ENCODE measurements around the gene FCRL5. TPM values are rescaled to one million over a fixed set of nuclear protein-coding genes. Genes with fewer than 3 reads are reported as not detected.

The FCRL5 gene
- total and polyA plus RNA-seq, 2 donors (not counting 3 experiments of a cell fraction or from before 2014, with no cell fraction given) = not detected

DNA sequence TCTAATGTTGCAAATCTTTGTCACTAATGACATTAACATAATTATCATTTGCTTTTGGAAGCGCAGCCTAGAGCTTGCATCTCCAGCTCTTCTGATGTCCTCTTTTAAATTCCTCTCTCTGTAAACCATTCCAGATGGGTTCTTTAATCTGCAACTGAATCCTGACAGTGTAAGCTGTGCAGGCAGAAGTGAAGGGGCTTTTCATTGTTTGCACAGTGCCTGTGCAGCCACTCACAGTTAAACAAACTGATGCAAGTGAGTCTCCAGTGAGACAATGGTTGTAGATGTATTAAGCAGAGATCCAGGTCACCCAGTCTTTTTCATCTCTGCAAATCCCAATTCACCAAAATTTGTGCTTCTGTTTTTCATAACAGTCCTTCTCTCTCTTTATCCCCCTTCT lies 22.5 kb upstream of the FCRL5 start:
- intact Hi-C loops (cut with micrococcal nuclease) = no loop called here
- Histone ChIP-seq H3K4me2 (ENCODE audit: insufficient read depth, low read length) (no peak overlapping the region), H2AFZ (ENCODE audit: low read depth, low read length) (no peak overlapping the region), H3K27me3 (ENCODE audit: control insufficient read depth in 2 of 2, insufficient read depth in 2 of 2, low read length in 2 of 2) (peaks cover 0 to 2% of the 10 kb centered on the region in 2 experiments), H3K9me1 (replicated peaks; ENCODE audit: control insufficient read depth, extremely low read depth, insufficient read depth, low read length) (no peaks in the 10 kb centered on the region), H3K79me2 (ENCODE audit: control insufficient read depth, insufficient read depth, low read length) (no peaks in the 10 kb centered on the region), H3K4me1 (ENCODE audit: control insufficient read depth, extremely low read depth, insufficient read depth, low read length) (no peaks in the 10 kb centered on the region), H4K20me1 (replicated peaks; ENCODE audit: control insufficient read depth, extremely low read depth, insufficient read depth, low read length) (no peaks in the 10 kb centered on the region), H3K36me3 (ENCODE audit: control insufficient read depth in 2 of 2, extremely low read depth in 1 of 2, insufficient read depth in 2 of 2, low read length in 2 of 2) (no peaks in the 10 kb centered on the region), H3K9ac (replicated peaks; ENCODE audit: extremely low read depth, insufficient read depth, low read length) (no peak overlapping the region), H3K9me3 (replicated peaks; ENCODE audit: control insufficient read depth, insufficient read depth, low read length) (no peaks in the 10 kb centered on the region), H3K27ac (ENCODE audit: insufficient read depth, low read depth, low read length) (no peak overlapping the region), H3K4me3 (replicated peaks in 1 of 3; ENCODE audit: insufficient read depth in 1 of 3, low read depth in 1 of 3, low read length in 3 of 3) (no peak overlapping the region)
- dilution Hi-C loops (cut with MboI; ENCODE audit: extremely low pct_ligation_motif_present, low sequenced_read_pairs) = no loop called here
- ChIA-PET POLR2A (no interaction called here), CTCF (interaction anchor here (1.0 kb wide), 1 partner anchor 14 kb away, joined by 3 read pairs; no protein-coding TSS in a partner anchor)
- DNase-seq (ENCODE audit: low read depth, low spot score) = no peak
- TF ChIP-seq MYC (IDR thresholded peaks at IDR 0.05; ENCODE audit: low read depth, low read length) (no peak), GATA2 (IDR thresholded peaks at IDR 0.05; ENCODE audit: insufficient read depth, insufficient read length, low read depth, low read length) (no peak), EZH2 (IDR thresholded peaks at IDR 0.05; ENCODE audit: borderline replicate concordance, low read depth, low read length, severe bottlenecking) (no peak), POLR2AphosphoS5 (IDR thresholded peaks at IDR 0.05; ENCODE audit: insufficient read depth, low read depth, low read length) (no peak), POLR2A (IDR thresholded peaks at IDR 0.05; ENCODE audit: low read depth, low read length) (no peak), FOS (IDR thresholded peaks at IDR 0.05; ENCODE audit: borderline replicate concordance, insufficient read depth, low read length) (no peak), JUN (IDR thresholded peaks at IDR 0.05; ENCODE audit: borderline replicate concordance, insufficient read depth, insufficient read length, low read depth) (no peak)
- TF ChIP-seq, protein P1, sequence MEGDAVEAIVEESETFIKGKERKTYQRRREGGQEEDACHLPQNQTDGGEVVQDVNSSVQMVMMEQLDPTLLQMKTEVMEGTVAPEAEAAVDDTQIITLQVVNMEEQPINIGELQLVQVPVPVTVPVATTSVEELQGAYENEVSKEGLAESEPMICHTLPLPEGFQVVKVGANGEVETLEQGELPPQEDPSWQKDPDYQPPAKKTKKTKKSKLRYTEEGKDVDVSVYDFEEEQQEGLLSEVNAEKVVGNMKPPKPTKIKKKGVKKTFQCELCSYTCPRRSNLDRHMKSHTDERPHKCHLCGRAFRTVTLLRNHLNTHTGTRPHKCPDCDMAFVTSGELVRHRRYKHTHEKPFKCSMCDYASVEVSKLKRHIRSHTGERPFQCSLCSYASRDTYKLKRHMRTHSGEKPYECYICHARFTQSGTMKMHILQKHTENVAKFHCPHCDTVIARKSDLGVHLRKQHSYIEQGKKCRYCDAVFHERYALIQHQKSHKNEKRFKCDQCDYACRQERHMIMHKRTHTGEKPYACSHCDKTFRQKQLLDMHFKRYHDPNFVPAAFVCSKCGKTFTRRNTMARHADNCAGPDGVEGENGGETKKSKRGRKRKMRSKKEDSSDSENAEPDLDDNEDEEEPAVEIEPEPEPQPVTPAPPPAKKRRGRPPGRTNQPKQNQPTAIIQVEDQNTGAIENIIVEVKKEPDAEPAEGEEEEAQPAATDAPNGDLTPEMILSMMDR (IDR thresholded peaks at IDR 0.05; ENCODE audit: extremely low read depth in 1 of 2, insufficient read depth in 1 of 2, low read depth in 1 of 2, low read length in 2 of 2) = no peak
- TF ChIP-seq, protein P2, sequence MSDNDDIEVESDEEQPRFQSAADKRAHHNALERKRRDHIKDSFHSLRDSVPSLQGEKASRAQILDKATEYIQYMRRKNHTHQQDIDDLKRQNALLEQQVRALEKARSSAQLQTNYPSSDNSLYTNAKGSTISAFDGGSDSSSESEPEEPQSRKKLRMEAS (IDR thresholded peaks at IDR 0.05; ENCODE audit: insufficient read depth, insufficient read length) = no peak
- FAIRE-seq = no peak
- BruUV-seq (replicated peaks) = no TSS peak
